Measurements from ENCODE around the gene SNAP91.

GRCh38 chr6:83756565-83756964, 47.7 kb upstream of the SNAP91 start:
- TF ChIP-seq CTCF (IDR thresholded peaks at IDR 0.05; ENCODE audit: low read length) = no peak
- no peak for TF ChIP-seq EZH2 (IDR thresholded peaks at IDR 0.05; ENCODE audit: borderline replicate concordance, low read length)

Data from OCI-LY1 (cell line).